Stimulated activated CD8-positive, alpha-beta memory T cell treated with anti-CD3 and anti-CD28 coated beads, Interleukin-7, amount 100 ng/mL, for 4 hours (primary cell): ENCODE data around the gene SHOX.
"Not testable (repeated sequence)": the region's sequence is repeated elsewhere in the genome, so short reads cannot be mapped to it uniquely, and the experiment has no call there.

Experiments used
- DNase-seq, 2 donors: peaks; one replicate each; pipeline ENCODE4 v3.0.0-alpha.2; 2020; ENCODE audit warnings: low read depth in 2 of 2

The SHOX gene

DNA sequence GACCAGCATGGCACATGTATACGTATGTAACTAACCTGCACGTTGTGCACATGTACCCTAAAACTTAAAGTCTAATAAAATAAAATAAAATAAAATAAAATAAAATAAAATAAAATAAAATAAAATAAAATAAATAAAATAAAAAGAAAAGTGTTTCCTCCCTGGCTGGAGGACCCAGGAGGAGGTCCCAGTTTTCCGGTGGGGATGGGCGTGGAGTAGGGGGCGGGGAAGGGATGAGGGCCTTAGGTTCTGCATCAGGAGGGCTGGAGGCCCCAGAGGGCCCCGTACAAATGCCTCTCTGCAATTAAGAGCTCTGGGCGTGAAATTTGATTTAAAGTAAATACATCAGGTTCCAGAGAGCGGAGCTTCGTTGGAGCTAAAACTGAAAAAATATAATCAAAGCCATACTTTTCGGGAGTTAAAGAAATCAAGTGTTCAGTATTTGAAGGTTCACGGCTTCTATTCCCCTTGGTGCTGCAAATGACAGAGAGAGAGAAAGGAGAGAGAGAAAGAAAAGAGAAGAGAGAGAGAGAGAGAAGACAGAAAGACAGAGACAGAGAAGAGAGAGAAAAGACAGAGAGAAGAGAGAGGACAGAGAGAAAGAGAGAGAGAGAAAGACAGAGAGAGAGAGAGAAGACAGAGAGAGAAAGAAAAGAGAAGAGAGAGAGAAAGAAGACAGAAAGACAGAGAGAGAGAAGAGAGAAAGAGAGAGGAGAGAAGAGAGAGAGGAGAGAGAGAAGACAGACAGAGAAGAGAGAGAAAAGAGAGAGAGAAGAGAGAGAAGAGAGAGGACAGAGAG is 8.7 kb upstream of the SHOX start:
- DNase-seq, result no peak

GRCh38 chrX:622802-623201 is 7.8 kb upstream of the SHOX start:
- not testable (repeated sequence) for DNase-seq

- no peak for DNase-seq
Observed at GRCh38 chrX:623268-623598, 7.4 kb upstream of the SHOX start.

DNA sequence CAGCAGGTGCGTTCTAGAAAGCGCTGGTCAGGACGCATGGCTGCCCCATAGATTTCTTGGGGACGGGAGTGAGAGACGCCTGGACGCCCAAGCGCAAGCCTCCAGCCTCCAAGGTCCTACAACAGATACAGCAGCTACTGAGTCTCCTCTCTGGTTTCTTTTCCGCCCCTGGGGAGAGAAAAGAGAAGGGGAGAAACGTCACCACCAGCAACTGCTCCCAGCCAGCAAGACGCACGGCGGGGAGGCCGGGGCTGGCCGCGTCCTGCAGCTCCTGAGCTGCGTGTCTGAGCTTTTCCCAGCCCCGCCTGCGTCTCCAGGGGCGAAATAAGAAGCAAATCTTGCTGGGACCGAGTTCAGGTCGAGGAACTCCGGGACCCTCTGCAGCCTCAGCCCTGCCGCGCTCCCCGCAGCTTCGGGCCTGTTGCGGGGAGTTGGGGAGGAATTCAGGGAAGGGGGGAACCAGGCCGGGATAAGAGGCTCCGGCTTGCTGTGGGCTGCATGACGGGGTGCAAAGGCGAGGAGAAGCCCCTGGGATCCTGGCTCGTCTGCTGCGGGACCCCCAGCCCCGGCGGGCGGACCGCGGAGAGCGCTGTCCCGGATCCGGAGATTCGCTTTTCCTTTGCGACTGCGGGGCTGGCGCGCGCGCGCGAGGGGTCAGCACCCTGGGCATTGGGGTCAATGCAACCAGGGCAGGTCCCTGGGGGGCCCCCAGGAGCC is 6.8 kb upstream of the SHOX start:
- no peak for DNase-seq

DNA sequence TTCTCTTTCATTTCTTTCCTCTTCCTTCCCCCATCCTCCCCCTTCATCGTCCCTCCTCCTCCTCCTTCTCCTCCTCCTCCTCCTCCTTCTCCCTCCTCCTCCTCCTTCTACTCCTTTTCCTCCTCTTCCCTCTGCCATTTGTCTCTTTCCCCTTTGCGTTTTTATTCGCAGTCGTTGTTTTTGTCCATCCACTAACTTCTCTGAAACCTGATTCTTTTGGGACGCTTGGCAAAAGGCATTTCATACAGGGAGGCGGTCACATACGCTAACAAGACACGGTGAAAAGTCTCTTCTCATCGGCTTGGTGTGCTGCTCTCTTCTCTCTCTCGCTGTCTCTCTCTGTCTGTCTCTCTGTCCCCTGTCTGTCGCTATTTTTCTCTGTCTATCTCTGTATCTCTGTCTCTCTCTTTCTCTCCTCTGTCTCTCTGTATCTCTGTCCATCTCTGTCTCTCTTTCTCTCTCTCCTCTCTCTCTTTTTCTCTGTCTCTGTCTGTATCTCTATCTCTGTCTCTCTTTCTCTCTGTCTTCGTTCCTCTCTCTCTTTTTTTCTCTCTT is 5.4 kb upstream of the SHOX start:
- DNase-seq, result no peak

DNA sequence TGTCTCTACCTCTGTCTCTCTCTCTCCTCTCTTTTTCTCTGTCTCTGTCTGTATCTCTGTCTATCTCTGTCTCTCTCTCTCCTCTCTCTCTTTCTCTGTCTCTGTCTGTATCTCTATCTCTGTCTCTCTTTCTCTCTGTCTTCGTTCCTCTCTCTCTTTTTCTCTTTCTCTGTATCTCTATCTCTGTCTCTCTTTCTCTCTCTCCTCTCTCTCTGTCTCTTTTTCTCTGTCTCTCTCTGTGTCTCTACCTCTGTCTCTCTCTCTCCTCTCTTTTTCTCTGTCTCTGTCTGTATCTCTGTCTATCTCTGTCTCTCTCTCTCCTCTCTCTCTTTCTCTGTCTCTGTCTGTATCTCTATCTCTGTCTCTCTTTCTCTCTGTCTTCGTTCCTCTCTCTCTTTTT is 4.5 kb upstream of the SHOX start:
- DNase-seq, result not testable (repeated sequence)

DNA sequence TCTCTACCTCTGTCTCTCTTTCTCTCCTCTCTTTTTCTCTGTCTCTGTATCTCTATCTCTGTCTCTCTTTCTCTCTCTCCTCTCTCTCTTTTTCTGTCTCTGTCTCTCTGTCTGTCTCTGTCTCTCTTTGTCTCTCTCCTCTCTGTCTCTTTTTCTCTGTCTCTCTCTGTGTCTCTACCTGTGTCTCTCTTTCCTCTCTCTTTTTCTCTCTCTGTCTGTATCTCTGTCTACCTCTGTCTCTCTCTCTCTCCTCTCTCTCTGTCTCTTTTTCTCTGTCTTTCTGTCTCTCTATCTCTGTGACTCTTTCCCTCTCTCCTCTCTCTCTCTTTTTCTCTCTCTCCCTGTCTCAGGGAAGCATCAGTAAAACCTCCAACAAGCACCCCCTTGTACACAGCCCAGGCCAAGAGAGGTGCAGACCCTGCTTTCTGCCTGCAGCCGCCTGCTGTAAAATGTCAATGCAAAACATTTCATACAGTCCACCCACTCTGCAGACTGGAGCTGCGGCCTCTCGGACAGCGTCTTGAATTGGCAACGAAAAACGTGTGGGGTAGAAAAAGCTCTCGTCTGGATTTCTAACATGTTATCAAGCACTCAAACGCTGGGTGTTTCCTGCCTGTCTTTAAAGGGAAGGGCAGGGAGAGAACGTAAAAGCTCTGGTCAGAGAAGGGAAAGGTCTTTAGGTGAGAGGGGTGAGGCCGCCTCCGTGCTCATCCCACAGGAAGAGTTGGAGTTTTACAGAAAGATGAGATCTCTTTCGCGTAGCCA is 3.7 kb upstream of the SHOX start:
- no peak for DNase-seq

DNA sequence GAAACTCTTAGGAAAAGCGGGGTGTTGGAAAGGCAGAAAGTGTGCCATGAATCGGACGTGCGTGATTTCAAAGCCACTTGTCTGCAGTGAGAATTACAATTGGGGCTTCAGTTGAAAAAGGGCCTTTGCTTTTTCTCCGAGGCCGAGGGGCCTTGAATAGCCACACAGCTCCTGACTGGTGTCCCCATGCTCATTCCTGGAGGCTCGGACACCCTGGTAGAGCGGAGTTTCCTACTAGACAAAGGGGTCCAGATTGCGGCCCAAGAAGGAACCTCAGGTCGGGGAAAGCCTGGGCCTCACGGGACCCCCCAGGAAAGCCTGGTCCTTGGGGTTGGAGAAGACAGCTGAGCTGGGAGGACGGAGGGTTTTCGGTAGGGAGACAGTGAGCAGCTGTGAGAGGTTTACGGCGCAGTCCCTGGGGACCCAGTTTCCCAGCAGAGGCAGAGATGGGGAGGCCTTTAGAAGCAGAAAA is 3.0 kb upstream of the SHOX start:
- DNase-seq, result no peak

DNA sequence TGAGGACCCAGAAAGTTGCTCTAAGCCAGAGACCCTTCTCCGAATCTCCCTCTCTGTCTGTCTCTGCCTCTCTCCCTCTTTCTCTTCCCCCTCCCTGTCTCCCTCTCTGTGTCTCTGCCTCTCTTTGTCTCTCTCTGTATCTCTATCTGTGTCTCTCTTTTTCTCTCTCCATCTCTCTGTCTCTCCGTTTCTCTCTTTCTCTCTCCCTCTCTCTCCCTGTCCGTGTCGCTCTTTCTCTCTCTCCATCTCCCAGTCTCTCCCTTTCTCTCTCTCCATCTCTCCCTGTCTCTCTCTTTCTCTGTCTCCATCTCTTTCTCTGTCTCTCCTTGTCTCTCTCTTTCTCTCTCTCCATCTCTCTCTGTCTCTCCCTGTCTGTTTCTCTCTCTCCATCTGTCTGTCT is 2.6 kb upstream of the SHOX start:
- no peak for DNase-seq

- no peak for DNase-seq
Observed at GRCh38 chrX:629230-630006, 1.2 kb upstream of the SHOX start.

GRCh38 chrX:630007-630611 is 482 bp upstream of the SHOX start:
- DNase-seq, result no peak

DNA sequence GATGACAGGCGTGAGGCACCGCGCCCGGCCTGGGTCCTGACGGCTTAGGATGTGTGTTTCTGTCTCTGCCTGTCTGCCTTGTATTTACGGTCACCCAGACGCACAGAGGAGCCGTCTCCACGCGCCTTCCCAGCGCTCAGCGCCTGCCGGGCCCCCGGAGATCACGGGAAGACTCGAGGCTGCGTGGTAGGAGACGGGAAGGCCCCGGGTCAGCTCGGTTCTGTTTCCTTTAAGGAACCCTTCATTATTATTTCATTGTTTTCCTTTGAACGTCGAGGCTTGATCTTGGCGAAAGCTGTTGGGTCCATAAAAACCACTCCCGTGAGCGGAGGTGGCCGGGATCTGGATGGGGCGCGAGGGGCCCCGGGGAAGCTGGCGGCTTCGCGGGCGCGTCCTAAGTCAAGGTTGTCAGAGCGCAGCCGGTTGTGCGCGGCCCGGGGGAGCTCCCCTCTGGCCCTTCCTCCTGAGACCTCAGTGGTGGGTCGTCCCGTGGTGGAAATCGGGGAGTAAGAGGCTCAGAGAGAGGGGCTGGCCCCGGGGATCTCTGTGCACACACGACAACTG is 1.3 kb downstream of the SHOX start:
- no peak for DNase-seq

GRCh38 chrX:632366-633042 is 1.9 kb downstream of the SHOX start:
- DNase-seq, result no peak

- DNase-seq, result no peak
Observed at GRCh38 chrX:633043-633984, 2.7 kb downstream of the SHOX start.

- DNase-seq, result no peak
Observed at GRCh38 chrX:633985-634958, 3.7 kb downstream of the SHOX start.

- DNase-seq, result no peak
Observed at GRCh38 chrX:635428-636090, 5.0 kb downstream of the SHOX start.

DNA sequence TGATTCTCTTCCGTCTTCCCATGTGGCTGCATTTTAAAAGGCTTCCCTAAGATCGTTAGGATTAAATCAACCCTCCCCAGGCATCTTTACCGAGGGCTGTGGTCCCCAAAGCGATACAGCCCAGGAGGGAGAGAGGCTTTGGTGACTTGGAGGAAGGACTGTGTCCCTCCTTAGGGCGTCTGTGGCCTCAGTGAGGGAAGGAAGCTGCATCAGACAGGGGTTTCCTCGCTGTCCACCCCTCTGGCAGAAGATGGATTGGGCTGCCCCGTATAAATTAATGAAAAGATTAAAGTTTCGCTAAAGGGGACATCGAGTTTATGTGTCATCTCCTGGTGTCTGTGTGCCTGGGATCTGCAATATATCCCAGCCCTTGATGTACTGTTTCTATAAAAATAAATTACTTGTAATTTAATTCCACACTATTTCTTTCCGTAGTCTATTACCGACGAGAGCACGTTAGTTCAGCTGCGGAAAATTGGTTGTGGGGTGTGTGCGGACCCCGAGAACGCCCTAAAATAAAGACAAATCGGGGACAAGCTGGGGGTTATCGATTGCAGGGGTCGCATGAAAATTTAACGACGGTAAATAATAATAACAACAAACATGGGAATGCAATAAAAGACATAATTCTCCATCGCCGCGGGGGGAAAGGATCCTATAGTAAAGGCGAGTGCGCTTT is 6.5 kb downstream of the SHOX start:
- DNase-seq, result no peak
